IPS-18c (cell line): Measurements from ENCODE around the gene FRMPD4.

ENCODE experiments used
- H3K4me3 ChIP-seq: 2 replicates; pipeline ENCODE4 v1.7.0; 2013; ENCODE audit warnings: low read depth, mild to moderate bottlenecking, low read length, moderate library complexity; ENCODE audit not compliant: insufficient read depth
- H3K9me3 ChIP-seq: one replicate; pipeline ENCODE4 v1.6.1; 2013; ENCODE audit warnings: mild to moderate bottlenecking, low read length, moderate library complexity; ENCODE audit not compliant: control insufficient read depth, insufficient read depth

The FRMPD4 gene

DNA sequence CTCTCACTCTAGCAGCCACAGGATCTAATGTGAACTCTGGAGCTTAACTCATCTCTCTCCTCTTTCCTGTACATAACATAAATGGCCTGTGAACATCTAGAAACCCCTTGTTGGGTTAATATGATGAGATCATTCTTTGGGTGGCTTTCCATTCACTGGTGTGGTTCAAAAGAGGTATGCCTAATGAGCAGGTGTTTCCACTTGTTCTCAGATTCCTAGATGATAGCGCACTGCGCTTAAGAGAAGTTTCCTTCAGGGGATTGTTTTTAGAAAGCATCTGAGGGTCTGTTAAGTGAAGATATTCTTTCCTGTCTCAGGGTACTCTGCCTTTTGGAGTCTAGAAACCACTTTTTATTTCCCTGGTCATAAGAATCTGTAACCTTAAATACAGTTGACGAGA is 32.5 kb downstream of the FRMPD4 start:
- Histone ChIP-seq H3K9me3 (peaks cover 5% of the 10 kb centered on the region), H3K4me3 (no peak overlapping the region)

DNA sequence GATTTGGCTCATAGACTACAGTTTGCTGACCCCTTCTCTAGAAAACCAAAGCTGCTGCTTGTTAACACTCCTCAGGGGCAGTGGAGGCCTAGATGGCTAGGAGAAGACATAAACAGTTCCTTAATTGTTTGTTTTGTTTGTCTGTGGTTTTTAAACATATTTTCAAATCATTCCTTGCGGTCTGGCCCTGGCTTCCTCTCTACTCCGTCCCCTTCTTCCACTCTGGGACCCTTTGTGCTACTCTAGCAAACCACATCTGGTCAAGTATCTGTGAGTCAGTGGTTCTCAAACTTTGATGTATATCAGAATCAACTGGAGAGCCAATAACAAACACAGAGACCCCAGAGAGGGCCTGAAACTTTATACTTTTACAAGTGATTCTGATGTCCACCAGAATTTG is 36.1 kb downstream of the FRMPD4 start:
- H3K4me3 ChIP-seq, result no peak overlapping the region; the same call in 1 of the 2 replicates
- peaks cover 5% of the 10 kb centered on the region for H3K9me3 ChIP-seq

DNA sequence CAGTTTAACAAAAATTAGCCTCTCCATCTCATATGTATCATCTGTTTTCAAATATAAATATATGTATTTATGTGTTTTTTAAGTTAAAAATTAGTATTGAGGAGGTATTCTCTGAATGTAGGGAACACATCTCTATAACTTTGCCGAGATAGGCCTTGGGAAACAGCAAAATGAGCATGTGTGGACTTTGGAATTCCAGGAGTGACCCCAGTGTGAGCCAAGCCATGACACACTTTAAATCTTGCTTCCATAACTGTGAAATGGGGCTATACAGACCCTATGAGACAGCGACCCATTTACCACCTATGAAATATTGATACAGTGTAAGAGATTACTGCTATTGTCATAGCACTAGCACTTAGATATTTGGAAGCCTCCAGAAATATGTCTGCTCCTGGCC is 58.8 kb downstream of the FRMPD4 start:
- Histone ChIP-seq H3K9me3 (peaks cover 4% of the 10 kb centered on the region), H3K4me3 (no peak overlapping the region)

DNA sequence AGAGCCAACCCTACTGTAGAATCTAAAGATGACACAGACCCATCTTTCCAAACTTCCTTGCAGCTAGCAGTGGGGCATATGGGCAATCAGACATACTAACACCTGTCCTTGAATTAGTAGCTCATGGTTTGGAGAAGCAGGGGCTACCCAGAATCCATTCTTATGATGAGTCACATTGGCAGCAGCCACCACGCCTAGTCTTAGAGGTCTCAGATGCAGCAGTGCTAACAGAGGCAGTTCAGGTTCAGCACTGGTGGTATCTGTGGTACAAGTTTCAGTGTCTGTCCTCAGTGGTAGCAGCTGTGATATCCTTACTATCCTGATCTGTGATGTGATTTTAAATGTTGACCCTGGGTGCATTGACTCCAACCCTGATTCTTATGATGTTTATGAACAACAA is 68.1 kb downstream of the FRMPD4 start:
- Histone ChIP-seq H3K9me3 (no peaks in the 10 kb centered on the region), H3K4me3 (no peak overlapping the region)

DNA sequence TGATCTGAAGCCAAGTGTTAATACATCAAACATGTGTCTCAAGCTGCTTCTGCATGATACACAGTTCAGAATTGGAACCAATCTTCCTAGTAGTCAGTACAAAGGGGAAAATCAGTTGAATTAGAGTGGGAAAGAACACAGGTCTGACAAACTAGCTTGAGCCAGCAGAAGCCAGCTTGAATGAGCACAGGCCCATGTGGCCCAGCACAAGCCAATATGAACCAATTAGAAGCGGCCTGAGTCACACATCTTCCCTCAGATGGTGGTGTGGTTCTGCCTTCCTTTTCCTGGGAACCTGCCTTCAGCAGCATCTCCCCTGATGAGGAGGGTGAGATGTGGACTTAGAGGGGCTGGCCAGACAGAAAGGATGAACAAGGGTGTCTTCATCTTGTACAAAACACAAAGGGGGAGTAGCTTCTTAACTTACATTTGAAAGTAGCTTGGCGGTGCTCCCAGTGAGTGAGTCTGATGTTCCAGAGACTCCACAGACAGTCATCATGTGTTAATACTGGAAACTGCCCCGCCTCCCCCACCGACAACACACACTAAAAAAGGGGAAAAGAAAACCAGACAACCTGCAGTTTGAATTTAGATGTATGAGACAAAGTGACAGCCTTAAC is 72.0 kb downstream of the FRMPD4 start:
- Histone ChIP-seq H3K9me3 (no peaks in the 10 kb centered on the region), H3K4me3 (no peak overlapping the region)

DNA sequence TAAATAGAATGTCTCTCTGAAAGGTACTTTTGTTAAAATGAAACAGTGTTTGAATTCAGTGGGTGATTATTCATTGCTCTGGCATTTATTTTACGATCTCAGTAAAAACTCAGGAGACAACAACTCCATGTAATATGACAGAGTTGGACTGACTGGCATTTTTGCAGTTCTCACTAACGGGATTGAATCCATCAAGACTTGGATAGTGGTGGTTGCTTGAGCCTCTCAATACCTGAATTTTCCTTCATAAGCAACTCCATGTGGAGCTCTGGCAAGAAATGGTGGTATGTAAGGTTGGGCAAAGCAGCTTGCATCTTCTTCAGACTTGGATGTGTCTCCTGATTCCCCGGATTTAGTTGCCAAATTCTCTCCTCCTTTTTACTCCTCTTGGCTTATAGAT is 72.7 kb downstream of the FRMPD4 start:
- H3K9me3 ChIP-seq, result no peaks in the 10 kb centered on the region
- H3K4me3 ChIP-seq, result no peak overlapping the region

DNA sequence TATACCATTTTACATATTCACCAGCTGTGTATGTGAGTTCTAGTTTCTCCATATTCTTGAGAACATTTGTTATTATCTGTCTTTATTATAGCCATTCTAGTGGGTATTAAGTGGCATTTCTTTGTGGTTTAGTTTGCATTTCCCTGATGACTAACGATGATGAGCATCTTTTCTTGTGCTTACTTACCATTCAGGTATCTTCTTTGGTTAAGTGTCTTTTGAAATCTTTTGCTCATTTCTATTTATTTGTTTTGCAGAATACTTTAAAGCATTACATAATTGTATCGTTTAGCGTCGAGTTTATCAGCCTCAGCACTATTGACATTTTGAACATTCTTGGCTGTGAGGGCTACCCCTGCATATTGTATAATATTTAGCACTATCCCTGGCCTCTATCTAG is 85.4 kb downstream of the FRMPD4 start:
- Histone ChIP-seq H3K4me3 (no peak overlapping the region), H3K9me3 (no peaks in the 10 kb centered on the region)

DNA sequence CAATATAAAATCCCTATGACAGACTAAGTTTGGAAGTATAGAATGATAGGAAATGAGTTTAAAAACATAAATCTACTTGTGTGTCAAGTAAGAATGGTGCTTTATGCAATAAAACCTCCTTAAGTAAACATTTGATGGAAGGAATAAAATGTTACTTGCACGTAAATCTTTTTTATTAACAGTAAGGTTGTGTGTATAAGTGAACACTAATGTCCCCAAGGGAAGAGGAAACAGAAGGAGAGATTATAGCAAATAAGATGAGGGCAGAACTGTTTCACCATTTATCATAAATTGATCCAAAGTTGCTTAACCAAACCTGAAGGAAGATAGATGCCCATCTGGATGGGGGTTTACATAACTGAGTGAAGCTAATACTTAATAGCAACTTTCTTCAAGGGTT is 86.8 kb downstream of the FRMPD4 start:
- Histone ChIP-seq H3K4me3 (no peak overlapping the region), H3K9me3 (no peaks in the 10 kb centered on the region)

DNA sequence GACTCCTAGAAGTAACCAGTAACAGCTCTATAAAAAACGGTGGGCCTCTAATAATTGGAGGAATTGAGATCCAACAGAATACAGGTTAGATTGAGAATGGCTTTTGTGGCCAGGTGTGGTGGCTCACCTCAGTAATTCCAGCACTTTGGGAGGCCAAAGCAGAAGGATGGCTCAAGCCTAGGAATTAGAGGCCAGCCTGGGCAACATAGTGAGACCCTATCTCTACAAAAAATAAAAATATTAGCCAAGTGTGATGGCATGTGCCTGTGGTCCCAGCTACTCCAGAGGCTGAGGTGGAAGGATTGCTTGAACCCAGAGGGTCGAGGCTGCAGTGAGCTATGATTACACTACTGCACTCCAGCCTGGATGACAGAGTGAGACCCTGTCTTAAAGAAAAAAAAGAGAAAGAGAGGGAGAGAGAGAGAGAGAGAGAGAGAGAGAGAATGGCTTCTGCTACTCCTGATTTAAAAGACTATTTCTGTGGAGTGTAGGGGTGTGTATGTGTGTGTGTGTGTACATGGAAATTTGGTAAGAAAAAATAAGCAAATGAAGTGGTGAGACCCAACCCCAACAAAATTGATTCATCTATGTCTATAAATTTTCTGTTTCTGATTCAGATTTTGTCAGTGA is 89.3 kb downstream of the FRMPD4 start:
- Histone ChIP-seq H3K9me3 (peaks cover 3% of the 10 kb centered on the region), H3K4me3 (no peak overlapping the region)

DNA sequence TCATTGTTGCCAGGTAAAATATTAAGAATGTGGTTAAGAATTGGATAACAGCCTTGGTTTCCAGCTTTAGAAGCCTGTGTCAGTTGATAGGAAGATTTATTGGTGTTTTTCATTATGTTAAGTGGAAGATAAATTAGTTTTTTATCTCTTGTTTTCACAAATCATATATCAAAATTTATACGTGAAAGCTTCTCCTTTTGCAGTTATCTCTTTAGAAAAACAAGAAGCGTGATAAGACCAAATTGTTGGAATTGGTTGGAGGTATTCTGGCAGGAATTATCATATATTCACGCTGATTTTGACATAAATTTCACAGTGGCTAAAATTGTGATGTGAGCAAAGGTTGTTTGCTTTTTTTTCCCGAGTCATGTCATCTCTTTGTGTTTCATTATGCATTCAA is 90.6 kb downstream of the FRMPD4 start:
- peaks cover 3% of the 10 kb centered on the region for H3K9me3 ChIP-seq

DNA sequence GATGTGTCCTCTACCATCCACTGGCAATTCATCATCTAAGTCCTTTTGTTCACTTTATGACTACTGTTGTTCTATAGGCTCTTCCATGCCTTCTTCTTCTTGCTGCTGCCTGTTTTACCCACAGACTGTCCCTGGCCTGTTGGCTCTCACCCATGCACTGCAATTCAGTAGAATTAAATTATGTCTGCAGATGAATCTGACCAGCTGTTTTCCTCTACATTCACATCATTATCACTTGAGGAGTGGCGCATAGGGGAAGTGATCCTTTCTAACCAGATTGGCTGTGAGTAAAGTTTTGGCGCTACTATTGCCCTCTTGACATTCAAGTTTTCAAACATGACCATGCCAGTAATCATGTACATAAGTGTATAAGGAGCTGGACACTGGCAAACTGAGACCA is 91.7 kb downstream of the FRMPD4 start:
- Histone ChIP-seq H3K4me3 (no peak overlapping the region), H3K9me3 (peaks cover 3% of the 10 kb centered on the region)

More for the DNA sequence above, 90.6 kb downstream of the FRMPD4 start:
- no peak overlapping the region for H3K4me3 ChIP-seq

DNA sequence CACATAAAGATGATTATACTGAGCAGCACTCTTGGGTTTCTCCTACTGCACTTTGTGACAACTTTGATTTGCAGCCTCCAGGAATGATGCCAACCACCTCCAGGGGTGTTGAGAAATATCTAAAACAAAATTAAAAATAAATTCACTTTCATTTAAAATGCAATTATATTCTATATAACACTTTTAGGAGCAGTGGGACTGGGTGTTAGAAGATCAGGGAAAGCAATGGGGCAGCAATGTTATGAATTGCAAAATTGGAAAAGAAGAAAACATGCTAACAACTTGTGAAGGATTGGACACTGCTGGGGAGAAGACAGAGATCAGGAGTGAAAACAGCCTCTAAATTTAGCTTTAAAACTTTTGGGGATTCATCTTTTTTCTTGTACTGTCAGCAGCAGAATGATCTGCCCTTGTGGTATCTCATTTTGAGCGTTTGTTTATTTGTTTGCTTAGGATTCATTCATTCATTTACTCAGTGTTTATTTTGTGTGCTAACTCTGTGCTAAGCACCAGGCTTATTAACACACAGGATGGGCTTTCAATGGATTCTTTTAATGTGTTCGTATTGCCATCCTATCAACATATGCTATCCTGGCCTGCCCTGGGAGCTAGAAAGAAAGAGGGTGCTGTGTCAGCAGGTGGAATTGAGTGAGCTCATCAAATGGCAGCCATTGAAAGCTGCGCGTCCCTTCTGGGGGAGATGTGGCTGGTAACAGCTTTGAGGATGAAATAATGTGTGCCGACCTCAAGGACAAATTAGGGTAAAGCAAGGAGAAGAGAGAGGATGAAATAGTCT is 96.5 kb downstream of the FRMPD4 start:
- Histone ChIP-seq H3K4me3 (no peak overlapping the region), H3K9me3 (peaks cover 3% of the 10 kb centered on the region)

DNA sequence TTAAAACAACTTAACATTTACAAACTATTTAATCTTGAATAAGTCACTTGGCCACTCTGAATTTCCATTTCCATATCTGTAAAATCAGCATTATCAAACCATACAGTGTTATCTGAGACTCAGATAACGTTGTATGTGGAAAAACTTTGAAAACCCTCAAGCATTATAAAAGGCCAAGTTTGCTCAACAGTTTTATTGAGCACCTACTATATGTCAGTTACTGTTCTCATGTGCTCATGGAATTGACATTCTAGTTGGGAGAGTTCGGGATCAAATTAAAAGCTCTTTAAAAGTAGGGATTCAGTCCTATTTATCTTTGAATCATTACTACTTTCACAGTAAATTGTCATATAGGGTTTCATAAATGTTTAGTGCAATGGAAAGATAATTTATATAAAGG is 97.9 kb downstream of the FRMPD4 start:
- peaks cover 3% of the 10 kb centered on the region for H3K9me3 ChIP-seq
- no peak overlapping the region for H3K4me3 ChIP-seq

DNA sequence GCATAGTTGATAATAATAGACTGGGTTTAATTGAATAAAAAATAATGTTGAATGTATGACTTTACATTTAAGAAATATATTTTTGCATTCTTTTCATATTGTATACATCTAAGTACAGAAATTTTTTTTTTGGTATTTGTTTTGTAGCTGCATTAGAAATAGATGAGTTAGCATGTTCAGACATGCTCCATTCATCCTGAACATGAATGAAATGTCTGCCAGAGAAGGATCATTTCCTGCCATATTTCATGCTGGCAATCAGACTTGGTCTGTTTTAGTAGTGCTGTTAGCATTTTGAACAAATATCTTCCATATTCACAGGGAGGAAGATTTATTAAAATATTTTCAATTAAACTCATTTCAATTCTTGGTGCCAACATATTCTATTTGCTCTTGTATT is 98.9 kb downstream of the FRMPD4 start:
- Histone ChIP-seq H3K4me3 (no peak overlapping the region), H3K9me3 (no peaks in the 10 kb centered on the region)

DNA sequence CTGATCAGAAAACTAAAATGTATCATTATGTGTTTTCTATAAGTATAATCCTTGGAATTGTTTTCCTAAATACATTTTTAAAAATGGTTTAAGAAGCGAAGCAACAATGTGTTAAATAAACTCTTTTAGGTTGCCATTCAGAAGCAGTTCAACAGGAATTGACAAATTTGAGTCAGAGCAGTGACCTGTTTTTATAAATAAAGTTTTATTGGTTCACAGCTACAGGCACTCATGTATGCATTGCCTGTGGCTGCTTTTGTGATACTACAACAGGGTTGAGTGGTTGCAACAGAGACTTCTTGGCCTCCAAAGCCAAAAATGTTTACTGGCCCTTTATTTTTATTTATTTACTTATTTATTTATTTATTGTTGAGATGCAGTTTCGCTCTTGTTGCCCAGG is 99.5 kb downstream of the FRMPD4 start:
- no peaks in the 10 kb centered on the region for H3K9me3 ChIP-seq

DNA sequence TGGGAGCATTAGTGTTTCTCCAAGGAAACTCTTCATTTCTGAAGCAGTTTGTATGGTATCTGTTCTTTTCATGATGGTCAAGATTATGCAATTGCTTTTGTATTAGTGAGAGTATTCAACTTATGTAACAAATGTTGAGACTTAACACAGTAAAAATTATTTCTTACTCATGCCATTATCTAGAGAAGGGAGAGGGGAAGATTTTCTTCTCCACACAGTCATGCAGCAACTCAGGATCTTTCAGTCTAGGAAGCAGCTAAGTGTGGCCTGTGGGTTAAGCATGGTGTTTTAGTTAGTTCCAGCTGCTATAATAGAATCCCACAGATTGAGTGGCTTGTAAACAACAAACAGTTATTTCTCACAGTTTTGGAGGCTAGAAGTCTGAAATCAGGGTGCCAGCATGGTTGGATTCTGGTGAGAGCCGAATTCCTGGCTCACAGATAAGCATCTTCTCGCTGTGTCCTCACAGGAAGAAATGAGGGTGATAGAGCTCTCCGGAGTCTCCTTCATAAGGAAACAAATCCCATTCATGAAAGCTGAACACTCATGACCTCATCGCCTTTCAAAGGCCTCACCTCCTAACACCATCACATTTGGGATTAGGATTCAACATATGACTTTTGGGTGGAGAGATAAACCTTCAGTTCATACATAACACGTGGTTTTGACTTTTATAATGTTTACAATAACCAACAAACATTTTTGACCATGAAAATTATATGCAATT is 101.2 kb downstream of the FRMPD4 start:
- Histone ChIP-seq H3K9me3 (no peaks in the 10 kb centered on the region), H3K4me3 (no peak overlapping the region)

More for the DNA sequence above, 99.5 kb downstream of the FRMPD4 start:
- no peak overlapping the region for H3K4me3 ChIP-seq

DNA sequence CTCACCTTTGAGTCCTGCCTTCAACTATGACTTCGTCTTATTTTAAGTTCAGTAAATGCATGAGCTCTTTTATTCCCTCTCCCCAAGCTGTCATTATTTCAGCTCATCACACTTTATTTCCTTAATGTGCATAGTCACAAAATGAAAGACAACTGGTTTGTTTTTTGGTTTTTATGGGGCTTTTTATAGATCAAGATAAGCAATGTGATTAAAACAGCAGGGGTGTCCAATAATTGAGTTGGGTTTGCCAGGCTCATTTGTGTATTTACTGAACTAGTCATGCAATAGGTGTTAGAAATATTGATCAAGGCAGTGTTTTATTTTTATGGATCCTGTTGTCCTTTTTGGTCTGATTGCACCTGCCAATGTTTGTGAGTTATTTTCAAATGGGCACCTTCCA is 102.2 kb downstream of the FRMPD4 start:
- Histone ChIP-seq H3K4me3 (no peak overlapping the region), H3K9me3 (peaks cover 1% of the 10 kb centered on the region)

DNA sequence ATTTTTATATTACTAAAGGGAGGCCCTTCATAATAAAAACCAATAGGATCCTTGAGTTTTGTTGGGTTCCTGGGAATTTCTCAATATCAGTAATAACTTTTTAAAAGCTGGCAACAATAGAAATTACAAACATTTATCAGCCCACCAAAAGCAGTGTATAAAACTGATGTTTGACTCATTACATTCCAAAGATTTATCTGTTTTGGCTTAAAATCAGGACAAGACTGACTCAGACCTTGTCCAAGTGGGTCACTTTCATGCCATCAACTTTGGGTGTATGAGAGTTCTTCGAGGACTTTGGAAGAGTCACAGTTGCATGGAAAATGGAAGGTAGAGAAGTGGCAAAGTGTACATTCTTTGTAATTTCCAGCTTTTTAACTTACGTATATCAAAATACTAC is 102.8 kb downstream of the FRMPD4 start:
- H3K4me3 ChIP-seq, result no peak overlapping the region
- peaks cover 4% of the 10 kb centered on the region for H3K9me3 ChIP-seq
